Breast epithelium (tissue), 3 donors: Measurements from ENCODE around the gene NAP1L1.

Experiments
- POLR2A ChIP-seq: fragments of 450-650 bp; IDR thresholded peaks from one replicate; pipeline ENCODE4 v1.6.1; 2016; ENCODE audit warnings: antibody characterized with exemption, mild to moderate bottlenecking, moderate library complexity
- POLR2AphosphoS5 ChIP-seq, 3 donors: sonication (generic); formaldehyde crosslinking; IDR thresholded peaks; one replicate each; pipeline ENCODE4 v1.6.1; 2017; ENCODE audit warnings: antibody characterized with exemption in 3 of 3
- TF ChIP-seq, protein P1 (sequence below), 3 donors: fragments of 450-650 bp; IDR thresholded peaks; one replicate each; pipeline ENCODE4 v1.5.1; 2016 to 2017; ENCODE audit warnings: antibody characterized with exemption in 3 of 3, mild to moderate bottlenecking in 3 of 3, moderate library complexity in 3 of 3

DNA sequence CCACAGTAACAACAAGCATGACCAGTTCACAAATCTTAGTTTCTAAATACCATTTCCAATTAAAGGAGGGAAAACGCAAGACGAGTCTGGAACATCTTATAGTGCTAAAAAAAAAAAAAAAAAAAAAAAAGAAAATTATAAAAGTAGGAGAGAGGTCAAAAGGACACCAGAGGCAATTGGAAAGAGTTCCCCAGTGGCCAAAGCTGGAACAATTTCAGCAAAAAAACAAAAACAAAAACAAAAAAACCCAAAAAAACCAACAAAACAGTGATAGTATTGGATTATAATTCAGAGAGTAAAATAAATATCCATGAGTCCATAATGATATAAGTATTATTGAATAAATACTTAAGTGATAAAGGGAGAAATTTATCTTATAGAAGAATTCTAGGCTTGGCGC lies 10.3 kb upstream of the NAP1L1 start:
- TF ChIP-seq POLR2A = no peak
- TF ChIP-seq, protein P1, sequence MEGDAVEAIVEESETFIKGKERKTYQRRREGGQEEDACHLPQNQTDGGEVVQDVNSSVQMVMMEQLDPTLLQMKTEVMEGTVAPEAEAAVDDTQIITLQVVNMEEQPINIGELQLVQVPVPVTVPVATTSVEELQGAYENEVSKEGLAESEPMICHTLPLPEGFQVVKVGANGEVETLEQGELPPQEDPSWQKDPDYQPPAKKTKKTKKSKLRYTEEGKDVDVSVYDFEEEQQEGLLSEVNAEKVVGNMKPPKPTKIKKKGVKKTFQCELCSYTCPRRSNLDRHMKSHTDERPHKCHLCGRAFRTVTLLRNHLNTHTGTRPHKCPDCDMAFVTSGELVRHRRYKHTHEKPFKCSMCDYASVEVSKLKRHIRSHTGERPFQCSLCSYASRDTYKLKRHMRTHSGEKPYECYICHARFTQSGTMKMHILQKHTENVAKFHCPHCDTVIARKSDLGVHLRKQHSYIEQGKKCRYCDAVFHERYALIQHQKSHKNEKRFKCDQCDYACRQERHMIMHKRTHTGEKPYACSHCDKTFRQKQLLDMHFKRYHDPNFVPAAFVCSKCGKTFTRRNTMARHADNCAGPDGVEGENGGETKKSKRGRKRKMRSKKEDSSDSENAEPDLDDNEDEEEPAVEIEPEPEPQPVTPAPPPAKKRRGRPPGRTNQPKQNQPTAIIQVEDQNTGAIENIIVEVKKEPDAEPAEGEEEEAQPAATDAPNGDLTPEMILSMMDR (IDR thresholded peaks at IDR 0.05) = no peak
- no peak for TF ChIP-seq POLR2AphosphoS5 (IDR thresholded peaks at IDR 0.05)
